NCI-H1436 (cell line): ENCODE results near the gene INA.
A peak's percentile ranks its signal among the peaks of the same experiment; 100 is the strongest.
"Not testable (repeated sequence)": the region's sequence is repeated elsewhere in the genome, so short reads cannot be mapped to it uniquely, and the experiment has no call there.

Experiments
- DNase-seq: peaks from one replicate; lab custom pipeline; 2025; lab: John Stamatoyannopoulos, UW

Gene INA

DNA sequence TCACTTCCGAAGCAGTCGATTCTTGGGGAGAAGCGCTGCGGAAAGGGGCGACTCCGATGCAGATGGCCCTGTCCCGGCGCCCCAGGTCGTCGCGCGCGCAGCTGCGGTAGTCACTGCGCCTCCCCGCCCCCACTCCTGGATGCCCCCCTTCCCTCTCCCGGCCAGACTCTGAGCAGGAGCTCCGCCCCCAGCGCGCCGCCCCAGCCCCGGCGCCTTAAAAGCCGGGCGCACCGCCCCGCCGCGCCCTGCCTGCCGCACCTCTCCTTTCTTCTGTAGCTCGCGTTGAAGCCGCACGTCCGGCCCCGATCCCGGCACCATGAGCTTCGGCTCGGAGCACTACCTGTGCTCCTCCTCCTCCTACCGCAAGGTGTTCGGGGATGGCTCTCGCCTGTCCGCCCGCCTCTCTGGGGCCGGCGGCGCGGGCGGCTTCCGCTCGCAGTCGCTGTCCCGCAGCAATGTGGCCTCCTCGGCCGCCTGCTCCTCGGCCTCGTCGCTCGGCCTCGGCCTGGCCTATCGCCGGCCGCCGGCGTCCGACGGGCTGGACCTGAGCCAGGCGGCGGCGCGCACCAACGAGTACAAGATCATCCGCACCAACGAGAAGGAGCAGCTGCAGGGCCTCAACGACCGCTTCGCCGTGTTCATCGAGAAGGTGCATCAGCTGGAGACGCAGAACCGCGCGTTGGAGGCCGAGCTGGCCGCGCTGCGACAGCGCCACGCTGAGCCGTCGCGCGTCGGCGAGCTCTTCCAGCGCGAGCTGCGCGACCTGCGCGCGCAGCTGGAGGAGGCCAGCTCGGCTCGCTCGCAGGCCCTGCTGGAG is at the start of gene INA:
Gene INA (plus strand): TSS at position 243 of the 817 bp plus-strand sequence. CDS start 74 bp downstream, at position 317.
- peak; percentile 77 for DNase-seq

DNA sequence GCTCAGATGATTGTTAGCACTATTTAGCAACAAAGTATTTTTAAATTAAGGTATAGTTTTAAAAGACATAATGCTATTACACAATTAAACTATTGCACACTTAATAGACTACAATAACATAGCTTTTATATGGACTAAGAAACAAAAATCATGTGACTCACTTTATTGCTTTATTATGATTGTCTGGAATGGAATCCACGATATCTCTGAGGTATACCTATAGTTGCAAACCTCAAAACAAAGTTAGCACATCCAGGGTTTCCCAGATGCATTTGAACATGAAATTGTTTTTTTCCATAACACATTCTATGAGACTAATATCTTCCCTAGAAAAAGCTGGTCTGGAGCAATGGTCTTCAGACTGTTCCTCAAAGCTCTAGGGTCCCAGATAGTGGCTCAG is 49.5 kb upstream of the INA start:
- DNase-seq = no peak

DNA sequence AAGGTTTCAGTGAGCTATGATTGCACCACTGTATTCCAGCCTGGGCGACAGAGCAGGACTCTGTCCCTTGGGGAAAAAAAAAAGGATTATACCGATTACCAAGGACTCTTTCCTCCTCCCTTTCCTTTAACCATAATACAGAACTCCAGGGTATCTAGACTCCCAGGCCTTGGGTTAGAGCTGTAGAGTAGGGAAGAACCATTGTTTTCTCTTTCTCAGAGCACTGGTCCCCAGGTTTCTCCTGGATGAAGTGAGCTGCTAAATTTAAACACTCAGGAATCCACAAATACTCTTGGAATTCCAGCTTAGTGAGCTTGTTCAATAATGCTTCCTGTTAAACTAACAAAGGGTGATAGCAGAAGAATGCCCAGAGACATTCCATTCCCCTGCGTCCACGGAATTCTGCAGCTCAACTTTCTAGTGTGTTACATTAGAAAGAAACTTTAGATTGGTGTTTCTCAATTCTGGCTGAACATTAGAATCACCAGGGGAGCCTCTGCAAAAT is 45.8 kb upstream of the INA start:
- DNase-seq = no peak

DNA sequence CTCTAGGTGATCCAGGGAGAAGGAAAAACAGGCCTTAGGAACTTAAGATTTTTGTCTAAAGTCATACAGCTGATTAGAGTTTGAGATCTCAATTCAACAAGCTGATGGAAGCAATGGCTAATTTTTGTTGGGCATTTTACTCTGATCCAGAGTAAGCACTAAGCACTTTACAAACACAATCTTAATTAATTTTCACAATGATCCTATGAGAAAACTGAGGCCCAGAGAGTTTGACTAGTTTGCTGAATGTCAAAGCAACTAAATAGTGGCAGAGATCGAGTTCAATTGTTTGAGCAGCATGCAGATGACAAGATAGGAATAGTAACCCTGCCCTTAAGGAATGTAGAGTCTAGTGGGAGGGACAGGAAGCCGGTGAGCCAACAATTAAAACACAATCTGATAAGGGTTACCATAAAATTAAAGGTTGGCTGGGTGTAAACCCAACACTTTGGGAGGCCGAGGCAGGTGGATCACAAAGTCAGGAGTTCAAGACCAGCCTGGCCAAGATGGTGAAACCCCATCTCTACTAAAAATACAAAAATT is 44.7 kb upstream of the INA start:
- DNase-seq = no peak

DNA sequence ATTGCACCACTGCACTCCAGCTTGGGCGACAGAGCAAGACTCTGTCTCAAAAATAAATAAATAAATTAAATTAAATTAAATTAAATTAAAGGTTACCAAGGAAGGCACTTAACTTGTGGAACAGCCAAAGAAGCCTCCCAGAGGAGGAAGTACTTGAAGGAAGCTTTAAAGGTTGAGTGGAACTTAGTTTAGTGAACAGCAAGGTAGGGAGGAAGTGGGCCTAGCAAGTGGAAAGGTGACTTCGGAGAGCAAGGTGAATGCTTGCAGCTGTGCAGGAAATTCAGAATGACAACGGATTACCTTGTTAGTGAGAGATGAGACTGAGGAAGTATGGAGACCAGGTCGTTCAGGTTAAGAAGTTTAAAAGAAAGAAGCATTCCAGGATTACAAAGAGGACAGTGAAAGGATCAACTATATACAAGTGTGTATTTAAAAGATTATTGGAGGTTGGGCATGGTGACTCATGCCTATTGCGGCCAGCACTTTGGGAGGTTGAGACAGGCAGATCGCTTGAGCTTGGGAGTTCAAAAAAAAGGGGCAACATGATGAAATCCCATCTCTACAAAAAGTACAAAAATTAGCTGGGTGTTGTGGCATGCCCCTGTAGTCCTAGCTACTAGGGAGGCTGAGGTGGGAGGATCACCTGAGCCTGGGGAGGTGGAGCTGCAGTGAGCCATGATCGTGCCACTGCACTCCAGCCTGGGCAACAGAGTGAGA is 44.0 kb upstream of the INA start:
- no peak for DNase-seq

DNA sequence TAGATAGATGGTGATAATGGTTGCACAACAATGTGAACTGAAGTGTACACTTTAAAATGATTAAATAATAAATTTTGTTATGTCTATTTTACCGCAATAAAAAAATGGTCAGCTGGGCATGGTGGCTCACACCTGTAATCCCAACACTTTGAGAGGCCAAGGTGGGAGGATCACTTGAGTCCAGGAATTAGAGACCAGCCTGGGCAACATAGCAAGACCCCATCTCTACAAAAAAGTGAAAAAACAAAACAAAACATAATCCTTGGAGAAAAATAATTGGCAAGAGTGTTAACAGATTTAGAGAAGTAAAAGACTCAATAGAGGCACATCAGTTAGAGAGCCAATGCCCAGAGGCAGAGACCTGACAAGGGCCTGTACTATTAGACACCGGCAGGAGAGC is 41.2 kb upstream of the INA start:
- no peak for DNase-seq

DNA sequence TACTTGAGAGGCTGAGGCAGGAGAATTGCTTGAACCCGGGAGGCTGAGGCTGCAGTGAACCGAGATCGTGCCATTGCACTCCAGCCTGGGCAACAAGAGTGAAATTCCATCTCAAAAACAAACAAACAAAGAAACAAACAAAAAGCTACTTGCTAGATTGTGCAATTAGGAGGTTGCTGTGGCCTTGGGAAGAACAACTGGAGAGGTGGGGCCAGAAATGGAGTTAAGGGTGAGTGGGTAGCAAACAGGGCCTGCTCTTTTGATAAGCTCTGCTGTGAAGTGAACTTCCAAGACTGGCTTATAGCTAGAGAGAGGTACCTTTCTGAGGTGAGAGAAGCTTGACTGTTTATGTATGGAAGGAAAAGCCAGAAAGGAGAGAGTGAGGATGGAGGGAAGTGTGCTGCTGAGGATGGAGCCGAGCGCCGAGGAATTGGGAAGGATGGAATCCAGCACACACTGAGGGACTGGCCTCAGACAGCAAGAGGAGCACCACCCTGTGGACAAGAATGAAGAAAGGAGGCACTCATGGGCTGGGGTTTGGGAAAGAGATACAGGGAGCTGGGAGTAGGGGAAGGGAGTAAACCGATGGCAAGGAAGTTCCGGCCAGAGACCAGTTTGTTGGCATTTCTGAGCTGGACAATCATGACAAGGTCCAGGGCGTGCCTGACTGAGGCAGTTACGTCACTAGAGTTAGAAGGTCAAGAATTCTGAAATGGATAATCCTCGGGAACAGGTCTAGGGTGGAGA is 38.3 kb upstream of the INA start:
- no peak for DNase-seq

DNA sequence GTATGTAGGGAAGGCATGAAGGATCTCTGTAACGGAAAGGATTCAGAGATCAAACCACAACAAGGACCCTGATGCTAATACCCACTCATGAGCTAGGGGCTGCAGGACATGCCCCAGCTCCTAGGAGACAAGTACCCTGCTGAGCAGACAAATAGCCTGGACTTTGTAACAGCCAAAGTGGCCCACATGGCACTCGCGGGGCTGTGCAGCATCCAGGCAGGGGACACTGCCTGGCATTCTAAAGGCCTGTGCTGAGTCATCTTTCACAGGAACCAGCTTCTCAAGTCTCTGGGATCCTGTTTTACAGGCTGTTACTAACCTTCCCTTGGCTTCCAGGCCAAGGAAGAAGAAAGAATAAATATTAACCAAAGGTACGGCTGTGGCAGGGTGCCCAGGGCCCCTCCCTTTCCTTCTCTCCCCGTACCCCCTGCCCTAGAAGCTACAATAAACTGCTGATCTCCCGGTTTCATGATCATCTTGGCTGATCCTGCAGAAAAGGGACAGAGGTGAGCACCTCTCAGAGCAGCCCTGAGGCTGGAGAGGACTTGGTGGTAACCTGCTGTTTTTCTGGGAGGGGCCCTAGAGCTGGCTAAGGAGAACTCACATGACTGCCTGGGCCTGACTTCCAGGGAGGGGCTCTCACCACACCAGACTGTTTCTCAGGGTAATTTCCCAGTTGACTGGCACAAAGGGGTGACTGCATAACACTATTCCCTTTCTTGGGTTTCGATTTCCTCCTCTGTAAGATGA is 35.5 kb upstream of the INA start:
- no peak for DNase-seq

- DNase-seq = peak; percentile 7
Observed at GRCh38 chr10:103244666-103245271, 32.2 kb upstream of the INA start.

- DNase-seq = not testable (repeated sequence)
Observed at GRCh38 chr10:103245587-103245986, 31.4 kb upstream of the INA start, which contains the start of gene RPEL1. TSS of gene RPEL1 (plus strand) at chr10:103245887. CDS start at chr10:103245997, 110 bp downstream.

- DNase-seq = no peak
Observed at GRCh38 chr10:103246324-103246723, 30.6 kb upstream of the INA start.

GRCh38 chr10:103254113-103254512 is 22.8 kb upstream of the INA start:
- no peak for DNase-seq

- no peak for DNase-seq
Observed at GRCh38 chr10:103254538-103255325, 22.2 kb upstream of the INA start.

DNA sequence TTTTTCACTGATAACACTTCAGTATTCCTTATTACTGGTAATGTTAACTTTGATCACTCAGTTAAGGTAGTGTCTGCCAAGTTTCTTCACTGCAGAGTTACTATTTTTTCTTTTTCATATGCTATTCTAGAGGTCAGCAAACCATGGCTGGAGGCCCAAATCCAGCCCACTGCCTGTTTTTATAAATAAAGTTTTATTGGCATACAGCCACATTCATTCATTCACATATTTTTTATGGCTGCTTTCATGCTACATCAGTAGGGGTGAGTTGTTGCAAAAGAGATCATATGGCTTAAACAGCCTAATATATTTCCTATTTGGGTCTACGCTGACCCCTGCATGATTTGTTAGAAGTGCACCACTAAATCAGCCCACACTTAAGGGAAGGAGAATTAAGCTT is 20.3 kb upstream of the INA start:
- no peak for DNase-seq

- DNase-seq = no peak
Observed at GRCh38 chr10:103257812-103258211, 19.1 kb upstream of the INA start.

DNA sequence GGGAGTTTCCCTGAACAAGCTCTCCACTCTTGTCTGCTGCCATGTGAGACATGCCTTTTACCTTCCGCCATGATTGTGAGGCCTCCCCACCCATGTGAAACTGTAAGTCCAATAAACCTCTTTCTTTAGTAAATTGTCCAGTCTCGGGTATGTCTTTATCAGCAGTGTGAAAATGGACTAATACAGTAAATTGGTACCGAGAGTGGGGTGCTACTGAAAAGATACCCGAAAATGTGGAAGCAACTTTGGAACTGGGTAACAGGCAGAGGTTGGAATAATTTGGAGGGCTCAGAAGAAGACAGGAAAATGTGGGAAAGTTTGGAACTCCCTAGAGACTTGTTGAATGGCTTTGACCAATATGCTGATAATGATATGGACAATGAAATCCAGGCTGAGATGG is 18.0 kb upstream of the INA start:
- DNase-seq = not testable (repeated sequence)

DNA sequence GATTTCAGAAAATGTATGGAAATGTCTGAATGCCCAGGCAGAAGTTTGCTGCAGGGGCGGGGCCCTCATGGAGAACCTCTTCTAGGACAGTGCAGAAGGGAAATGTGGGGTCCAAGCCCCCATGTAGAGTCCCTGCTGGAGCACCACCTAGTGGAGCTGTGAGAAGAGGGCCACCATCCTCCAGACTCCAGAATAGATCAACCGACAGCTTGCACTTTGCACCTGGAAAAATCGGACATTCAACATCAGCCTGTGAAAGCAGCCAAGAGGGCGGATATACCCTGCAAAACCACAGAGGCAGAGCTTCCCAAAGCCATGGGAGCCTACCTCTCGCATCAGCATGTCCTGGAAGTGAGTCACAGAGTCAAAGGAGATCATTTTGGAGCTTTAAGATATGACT is 16.9 kb upstream of the INA start:
- DNase-seq = no peak

DNA sequence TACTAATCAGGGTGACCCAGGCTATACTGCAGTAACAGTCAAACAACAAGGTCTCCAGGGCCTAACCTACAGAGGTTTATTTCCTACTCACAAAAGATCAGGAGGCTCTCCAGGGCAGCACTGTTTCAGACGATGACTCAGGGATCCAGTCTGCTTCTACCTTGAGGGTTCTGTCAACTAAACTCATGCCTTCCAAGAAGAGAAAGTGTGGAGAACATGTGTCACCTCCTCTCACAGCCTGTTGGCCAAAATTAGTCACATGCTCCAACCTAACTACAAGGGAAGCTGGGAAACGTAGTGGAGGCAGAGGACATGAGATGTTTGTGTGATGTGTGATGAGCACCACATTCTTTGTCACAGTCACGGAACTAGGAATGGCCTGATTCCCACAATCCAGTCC is 14.7 kb upstream of the INA start:
- no peak for DNase-seq

DNA sequence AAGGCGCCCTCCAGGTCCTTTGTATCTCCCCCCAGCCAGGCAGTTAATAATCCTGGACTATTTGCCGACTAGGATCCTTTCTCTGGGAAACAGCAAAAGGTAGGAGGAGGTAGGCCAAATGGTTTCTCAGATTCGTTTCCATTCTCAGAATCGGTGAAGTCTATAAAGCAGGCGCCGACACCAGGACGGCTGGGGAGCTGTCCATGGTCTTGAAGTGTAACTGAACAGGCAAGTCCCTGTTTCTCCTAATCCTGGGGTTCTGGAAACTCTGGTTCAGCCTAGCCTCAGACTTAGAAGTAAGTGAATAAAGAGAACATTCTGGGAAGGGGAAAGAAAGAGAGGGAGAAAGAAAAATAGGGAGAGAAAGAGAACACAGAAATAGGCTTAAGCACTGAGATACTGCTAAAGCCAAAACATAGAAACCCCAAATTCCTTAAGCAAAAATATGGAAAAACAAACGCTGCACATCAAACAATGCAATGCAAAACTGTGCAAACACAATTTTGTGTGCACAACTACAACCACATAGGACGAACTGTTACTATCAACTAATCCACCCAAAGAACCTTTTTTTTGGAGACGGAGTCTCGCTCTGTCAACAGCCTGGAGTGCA is 11.1 kb upstream of the INA start:
- no peak for DNase-seq

GRCh38 chr10:103273041-103273441 is 3.9 kb upstream of the INA start:
- no peak for DNase-seq
